ENCODE measurements around the gene DOK7. TPM values are rescaled to one million over a fixed set of nuclear protein-coding genes. Genes with fewer than 3 reads are reported as not detected.

Gene DOK7
- total and polyA plus RNA-seq, 3 donors from 2014 or later: 9.3 to 29.5 (median 22.9) TPM

GRCh38 chr4:3415471-3416141 lies 47.5 kb upstream of the DOK7 start:
- TF ChIP-seq POLR2A (IDR thresholded peaks at IDR 0.05) (no peak), CTCF (IDR thresholded peaks at IDR 0.05) (no peak)
- H3K4me3 ChIP-seq: no peak overlapping the region
- no peaks in the 10 kb centered on the region for H3K36me3 ChIP-seq (ENCODE audit: low read depth, missing control alignments)
- H3K9me3 ChIP-seq: no peaks in the 10 kb centered on the region
- H3K27me3 ChIP-seq: no peaks in the 10 kb centered on the region
- DNase-seq: peak; percentile 34
- no peak overlapping the region for H3K27ac ChIP-seq
- intact Hi-C loops (cut with DNase I; ENCODE audit: low total_unique reads): no loop called here
- WGBS, 2 donors: 80 to 81% methylated on average over 32 to 33 of the region's 33 CpGs
- H3K4me1 ChIP-seq: peaks cover 6% of the 10 kb centered on the region

- intact Hi-C loops (cut with DNase I; ENCODE audit: low total_unique reads): no loop called here
- WGBS, 2 donors: 91 to 95% methylated on average over 18 of the region's 18 CpGs
These were observed 46.8 kb upstream of the DOK7 start for GRCh38 chr4:3416270-3416669.

GRCh38 chr4:3416821-3417221 lies 46.3 kb upstream of the DOK7 start:
- H3K9me3 ChIP-seq: no peaks in the 10 kb centered on the region
- WGBS, 2 donors: 94 to 95% methylated on average over 13 to 17 of the region's 17 CpGs
- no peak overlapping the region for H3K27ac ChIP-seq
- no peaks in the 10 kb centered on the region for H3K27me3 ChIP-seq
- DNase-seq: no peak
- intact Hi-C loops (cut with DNase I; ENCODE audit: low total_unique reads): no loop called here
- no peak overlapping the region for H3K4me3 ChIP-seq
- no peak for TF ChIP-seq POLR2A (IDR thresholded peaks at IDR 0.05)
- TF ChIP-seq CTCF (IDR thresholded peaks at IDR 0.05): no peak
- H3K4me1 ChIP-seq: peaks cover 6% of the 10 kb centered on the region
- H3K36me3 ChIP-seq (ENCODE audit: low read depth, missing control alignments): no peaks in the 10 kb centered on the region

More at GRCh38 chr4:3416270-3416669, 46.8 kb upstream of the DOK7 start:
- H3K4me1 ChIP-seq: peaks cover 6% of the 10 kb centered on the region
- H3K4me3 ChIP-seq: no peak overlapping the region
- no peak for DNase-seq
- H3K36me3 ChIP-seq (ENCODE audit: low read depth, missing control alignments): no peaks in the 10 kb centered on the region
- H3K9me3 ChIP-seq: no peaks in the 10 kb centered on the region
- no peak for TF ChIP-seq POLR2A (IDR thresholded peaks at IDR 0.05)
- TF ChIP-seq CTCF (IDR thresholded peaks at IDR 0.05): no peak
- no peaks in the 10 kb centered on the region for H3K27me3 ChIP-seq
- no peak overlapping the region for H3K27ac ChIP-seq

- H3K4me3 ChIP-seq: no peak overlapping the region
- H3K27me3 ChIP-seq: no peaks in the 10 kb centered on the region
- TF ChIP-seq POLR2A (IDR thresholded peaks at IDR 0.05): no peak
- no peak for TF ChIP-seq CTCF (IDR thresholded peaks at IDR 0.05)
- no peak for DNase-seq
- H3K36me3 ChIP-seq (ENCODE audit: low read depth, missing control alignments): no peaks in the 10 kb centered on the region
- peaks cover 3% of the 10 kb centered on the region for H3K4me1 ChIP-seq
- 88 to 95% methylated on average over 20 to 21 of the region's 21 CpGs for WGBS, 2 donors
- no peak overlapping the region for H3K27ac ChIP-seq
- no peaks in the 10 kb centered on the region for H3K9me3 ChIP-seq
- intact Hi-C loops (cut with DNase I; ENCODE audit: low total_unique reads): no loop called here
These were observed 45.7 kb upstream of the DOK7 start for GRCh38 chr4:3417448-3417847.

All from testis (tissue), 3 donors.